OCI-LY7 (cell line): ENCODE measurements around the gene WASF2. TPM values are rescaled to one million over a fixed set of nuclear protein-coding genes. Genes with fewer than 3 reads are reported as not detected.

ENCODE experiments used
- BruUV-seq: library from RNA; stranded (reverse); fragments of 400-500 nt; replicated peaks from 2 replicates; lab custom pipeline; 2021; lab: Mats Ljungman, UMichigan
- CTCF ChIA-PET: fragments of 300-600 bp; sonication (Branson Sonifier 250); formaldehyde crosslinking; loops from one replicate; lab custom pipeline; 2022; ENCODE audit warnings: antibody characterized with exemption; ENCODE audit not compliant: unreplicated experiment; lab: Charles Lee
- POLR2A ChIA-PET: fragments of 300-600 bp; sonication (Branson Sonifier 250); formaldehyde crosslinking; loops from one replicate; lab custom pipeline; 2022; ENCODE audit warnings: antibody characterized with exemption; lab: Charles Lee
- DNase-seq: peaks from one replicate; pipeline ENCODE4 v3.0.0-alpha.2; 2015; ENCODE audit warnings: low spot score
- H2AFZ ChIP-seq: fragments of 200-600 bp; sonication (generic), shearing (Covaris generic); 2 replicates; pipeline ENCODE4 v1.6.1; 2014; ENCODE audit warnings: mild to moderate bottlenecking, antibody characterized with exemption, low read length, moderate library complexity
- H3K27ac ChIP-seq: fragments of 200-600 bp; sonication (generic); 2 replicates; pipeline ENCODE4 v1.5.1; 2014; ENCODE audit warnings: mixed run types, low read depth, mild to moderate bottlenecking, moderate library complexity, low read length, inconsistent platforms; ENCODE audit not compliant: poor library complexity, severe bottlenecking
- H3K36me3 ChIP-seq: fragments of 200-600 bp; sonication (generic); 2 replicates; pipeline ENCODE4 v1.6.1; 2014; ENCODE audit warnings: mild to moderate bottlenecking, antibody characterized with exemption, low read length, moderate library complexity, mixed read lengths; ENCODE audit not compliant: insufficient read depth
- H3K4me1 ChIP-seq: fragments of 200-600 bp; sonication (generic); 2 replicates; pipeline ENCODE4 v1.5.1; 2014; ENCODE audit warnings: mild to moderate bottlenecking, low read length; ENCODE audit not compliant: insufficient read depth, poor library complexity, severe bottlenecking
- H3K4me2 ChIP-seq: fragments of 200-600 bp; sonication (generic); 2 replicates; pipeline ENCODE4 v1.6.1; 2014; ENCODE audit warnings: mild to moderate bottlenecking, low read length
- H3K4me3 ChIP-seq: fragments of 200-600 bp; sonication (generic); 2 replicates; pipeline ENCODE4 v1.5.1; 2014; ENCODE audit warnings: mild to moderate bottlenecking, low read depth, low read length; ENCODE audit not compliant: poor library complexity, severe bottlenecking
- H3K79me2 ChIP-seq: fragments of 200-600 bp; sonication (generic); 2 replicates; pipeline ENCODE4 v1.6.1; 2016; ENCODE audit warnings: low read depth, mild to moderate bottlenecking, low read length, moderate library complexity, mixed read lengths; ENCODE audit not compliant: insufficient read depth
- H3K9me2 ChIP-seq: fragments of 200-600 bp; sonication (generic); 2 replicates; pipeline ENCODE4 v1.6.1; 2016; ENCODE audit warnings: mild to moderate bottlenecking, low read length, mixed read lengths; ENCODE audit not compliant: insufficient read depth
- H3K9me3 ChIP-seq: fragments of 200-600 bp; sonication (generic); 2 replicates; pipeline ENCODE4 v1.6.1; 2014; ENCODE audit warnings: mild to moderate bottlenecking, mixed run types, low read length, mixed read lengths
- H4K20me1 ChIP-seq: fragments of 200-600 bp; sonication (generic); 2 replicates; pipeline ENCODE4 v1.6.1; 2014; ENCODE audit warnings: mild to moderate bottlenecking, antibody characterized with exemption, low read length, moderate library complexity, mixed read lengths; ENCODE audit not compliant: insufficient read depth
- EZH2phosphoT487 ChIP-seq: fragments of 200-600 bp; sonication (generic); IDR thresholded peaks from 2 replicates; pipeline ENCODE4 v1.6.1; 2018; ENCODE audit warnings: low read depth, borderline replicate concordance, mild to moderate bottlenecking, mixed run types, antibody characterized with exemption, low read length, moderate library complexity, mixed read lengths
- intact Hi-C: fragments of 100-400 bp; cut with micrococcal nuclease; formaldehyde crosslinking; loops from one replicate; pipeline ENCODE4 v1.10.0; 2022; ENCODE audit not compliant: unreplicated experiment
- total RNA-seq, 2 experiments: library from RNA; depleted of rRNA in 1 of 2; stranded (reverse); fragments of >200 nt in 1 of 2; shearing (Covaris generic) in 1 of 2; gene quantifications; 2 replicates each; pipeline ENCODE4 v1.2.3, GENCODE V29; 2014 to 2022
- TF ChIP-seq, protein P1 (sequence below): fragments of 200-600 bp; sonication (generic); conservative IDR thresholded peaks from 2 replicates; pipeline ENCODE4 v1.5.1; 2014; ENCODE audit warnings: mild to moderate bottlenecking, antibody characterized with exemption, low read length, moderate library complexity, mixed read lengths

The WASF2 gene
- total RNA-seq, 2 experiments from 2014 or later: 26.9 to 106 TPM

DNA sequence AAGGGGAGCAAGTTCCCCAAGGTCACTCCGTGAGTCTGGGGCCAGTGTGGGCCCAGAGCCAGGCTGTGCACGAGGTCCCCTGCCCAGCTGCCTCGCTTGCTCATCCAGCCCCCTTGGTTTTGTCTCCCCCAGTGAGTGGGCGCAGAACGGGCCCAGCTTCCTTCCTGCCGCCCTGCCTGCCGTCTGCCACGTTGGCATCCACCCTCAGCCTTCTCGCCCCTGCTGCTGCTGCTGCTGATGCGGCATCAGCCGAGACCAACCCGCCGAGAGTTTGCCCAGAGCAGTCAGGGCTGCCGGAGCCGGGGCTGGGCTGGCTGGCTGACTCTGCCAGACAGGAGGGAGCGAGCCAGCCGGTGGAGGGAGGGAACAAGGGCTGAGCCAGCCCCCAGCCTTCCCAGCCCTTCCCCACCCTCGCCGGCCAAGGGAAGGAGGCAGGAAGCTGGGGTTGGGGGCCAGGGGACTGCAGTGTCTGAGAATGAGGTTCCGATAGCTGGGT, 31.4 kb upstream of the WASF2 start:
- Histone ChIP-seq H3K27ac (no peak overlapping the region), H4K20me1 (no peaks in the 10 kb centered on the region), H3K4me2 (no peak overlapping the region), H3K79me2 (no peaks in the 10 kb centered on the region; the same call in 1 of the 2 replicates), H3K4me1 (peaks cover 39% of the 10 kb centered on the region), H3K4me3 (no peak overlapping the region), H3K9me2 (no peaks in the 10 kb centered on the region), H3K36me3 (no peaks in the 10 kb centered on the region), H2AFZ (no peak overlapping the region), H3K9me3 (no peaks in the 10 kb centered on the region)
- ChIA-PET POLR2A (no interaction called here), CTCF (no interaction called here)
- intact Hi-C loops: no loop called here
- DNase-seq: no peak
- no TSS peak for BruUV-seq
- TF ChIP-seq, protein P1, sequence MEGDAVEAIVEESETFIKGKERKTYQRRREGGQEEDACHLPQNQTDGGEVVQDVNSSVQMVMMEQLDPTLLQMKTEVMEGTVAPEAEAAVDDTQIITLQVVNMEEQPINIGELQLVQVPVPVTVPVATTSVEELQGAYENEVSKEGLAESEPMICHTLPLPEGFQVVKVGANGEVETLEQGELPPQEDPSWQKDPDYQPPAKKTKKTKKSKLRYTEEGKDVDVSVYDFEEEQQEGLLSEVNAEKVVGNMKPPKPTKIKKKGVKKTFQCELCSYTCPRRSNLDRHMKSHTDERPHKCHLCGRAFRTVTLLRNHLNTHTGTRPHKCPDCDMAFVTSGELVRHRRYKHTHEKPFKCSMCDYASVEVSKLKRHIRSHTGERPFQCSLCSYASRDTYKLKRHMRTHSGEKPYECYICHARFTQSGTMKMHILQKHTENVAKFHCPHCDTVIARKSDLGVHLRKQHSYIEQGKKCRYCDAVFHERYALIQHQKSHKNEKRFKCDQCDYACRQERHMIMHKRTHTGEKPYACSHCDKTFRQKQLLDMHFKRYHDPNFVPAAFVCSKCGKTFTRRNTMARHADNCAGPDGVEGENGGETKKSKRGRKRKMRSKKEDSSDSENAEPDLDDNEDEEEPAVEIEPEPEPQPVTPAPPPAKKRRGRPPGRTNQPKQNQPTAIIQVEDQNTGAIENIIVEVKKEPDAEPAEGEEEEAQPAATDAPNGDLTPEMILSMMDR: no peak
- TF ChIP-seq EZH2phosphoT487: no peak

DNA sequence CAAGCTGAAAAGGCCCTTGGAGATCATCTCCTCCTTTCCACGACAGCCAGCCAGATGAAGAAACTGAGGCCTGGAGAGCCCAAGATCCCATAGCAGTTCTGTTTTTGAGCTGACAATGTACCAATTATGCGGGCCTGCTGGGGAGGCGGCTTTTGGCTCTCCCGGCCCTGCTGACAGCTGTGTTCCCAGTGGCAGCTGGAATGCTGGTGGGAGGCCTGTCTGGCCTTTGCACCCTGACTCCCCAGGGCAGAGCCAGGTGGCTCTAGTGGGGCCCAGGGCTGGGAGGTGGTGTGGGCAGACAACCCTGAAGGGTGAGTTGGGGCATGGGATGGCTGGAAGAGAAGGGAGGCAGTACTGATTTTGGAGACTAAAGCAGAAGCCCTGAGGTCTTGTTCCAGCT, 30.7 kb upstream of the WASF2 start:
- no peak overlapping the region for H2AFZ ChIP-seq
- no peak overlapping the region for H3K27ac ChIP-seq
- ChIA-PET CTCF (no interaction called here), POLR2A (interaction anchor here (0.9 kb wide), 1 partner anchor 12 kb away, joined by 5 read pairs; no protein-coding TSS in a partner anchor)
- no TSS peak for BruUV-seq
- H4K20me1 ChIP-seq: no peaks in the 10 kb centered on the region
- no peaks in the 10 kb centered on the region for H3K36me3 ChIP-seq
- no peak for DNase-seq
- TF ChIP-seq EZH2phosphoT487: no peak
- TF ChIP-seq, protein P1: no peak
- H3K4me3 ChIP-seq: no peak overlapping the region
- intact Hi-C loops: no loop called here
- no peaks in the 10 kb centered on the region for H3K9me2 ChIP-seq
- no peak overlapping the region for H3K4me2 ChIP-seq
- no peaks in the 10 kb centered on the region for H3K9me3 ChIP-seq
- H3K79me2 ChIP-seq: no peaks in the 10 kb centered on the region
- peaks cover 32% of the 10 kb centered on the region for H3K4me1 ChIP-seq

DNA sequence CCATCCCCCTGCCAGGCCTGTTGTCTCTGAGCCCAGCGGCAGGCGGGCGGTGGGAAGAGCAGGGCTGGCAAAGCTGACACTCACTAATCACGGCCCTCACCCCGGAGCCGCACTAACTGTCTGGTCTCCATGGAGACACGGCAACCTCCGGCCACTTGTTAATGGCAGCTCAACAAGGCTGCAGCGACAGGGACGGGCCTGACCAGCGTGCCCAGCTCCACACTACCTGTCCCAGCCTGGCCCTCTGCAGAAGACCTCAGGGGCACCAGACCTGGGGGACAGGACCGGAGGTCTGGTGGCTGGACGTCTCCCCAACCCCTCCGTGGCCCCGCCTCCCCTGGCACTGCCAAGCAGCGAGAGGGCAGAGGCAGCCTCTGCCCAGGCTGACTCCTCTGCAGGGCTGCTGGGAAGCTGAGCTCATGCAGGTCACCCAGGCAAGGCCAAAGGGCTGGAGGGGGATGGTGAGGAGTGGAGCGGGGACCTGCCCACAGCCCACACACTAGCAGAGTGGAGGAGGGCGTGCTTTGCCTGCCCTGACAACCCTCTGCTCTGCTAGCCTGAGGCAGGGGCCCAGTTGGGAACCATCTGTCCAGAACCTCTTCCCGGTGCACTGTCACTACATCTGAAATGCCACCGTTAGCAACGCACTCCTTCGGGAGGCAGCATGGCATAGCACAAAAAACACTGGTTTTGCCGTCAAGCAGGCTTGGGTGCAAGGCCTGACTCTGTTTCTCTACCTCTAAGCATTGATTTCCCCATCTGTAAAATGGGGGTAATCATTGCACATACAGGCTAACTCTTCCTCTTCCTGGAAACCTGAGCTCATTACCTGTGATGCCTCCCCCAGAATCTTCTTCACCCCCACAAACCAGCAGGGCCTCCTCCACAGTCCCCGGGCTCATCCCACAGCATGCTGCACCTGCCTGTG, 29.6 kb upstream of the WASF2 start:
- H3K9me2 ChIP-seq: no peaks in the 10 kb centered on the region
- H4K20me1 ChIP-seq: no peaks in the 10 kb centered on the region
- no TSS peak for BruUV-seq
- ChIA-PET POLR2A (interaction anchor here (0.9 kb wide), 1 partner anchor 11 kb away, joined by 5 read pairs; no protein-coding TSS in a partner anchor), CTCF (no interaction called here)
- no peaks in the 10 kb centered on the region for H3K36me3 ChIP-seq
- H3K4me2 ChIP-seq: no peak overlapping the region
- H2AFZ ChIP-seq: no peak overlapping the region
- no peaks in the 10 kb centered on the region for H3K9me3 ChIP-seq
- no peak overlapping the region for H3K4me3 ChIP-seq
- TF ChIP-seq, protein P1: no peak
- no peak for TF ChIP-seq EZH2phosphoT487
- no peaks in the 10 kb centered on the region for H3K79me2 ChIP-seq
- H3K27ac ChIP-seq: no peak overlapping the region
- intact Hi-C loops: no loop called here
- DNase-seq: no peak
- H3K4me1 ChIP-seq: peaks cover 21% of the 10 kb centered on the region
